ENCODE data around the gene NPFF. TPM values are rescaled to one million over a fixed set of nuclear protein-coding genes. Genes with fewer than 3 reads are reported as not detected.

Gene NPFF
- total and polyA plus RNA-seq, 4 donors, result 0.45 TPM; not detected in 3

GRCh38 chr12:53500776-53501614, 6.3 kb downstream of the NPFF start, which contains the start of gene TARBP2:
Gene TARBP2, plus strand, starts transcription at chr12:53501283. Its CDS starts 126 bp downstream, at chr12:53501409.
- H3K27me3 ChIP-seq (ENCODE audit: control insufficient read depth in 3 of 3, insufficient read depth in 3 of 3, low read length in 2 of 3), result no peaks in the 10 kb centered on the region
- TF ChIP-seq, protein P1, sequence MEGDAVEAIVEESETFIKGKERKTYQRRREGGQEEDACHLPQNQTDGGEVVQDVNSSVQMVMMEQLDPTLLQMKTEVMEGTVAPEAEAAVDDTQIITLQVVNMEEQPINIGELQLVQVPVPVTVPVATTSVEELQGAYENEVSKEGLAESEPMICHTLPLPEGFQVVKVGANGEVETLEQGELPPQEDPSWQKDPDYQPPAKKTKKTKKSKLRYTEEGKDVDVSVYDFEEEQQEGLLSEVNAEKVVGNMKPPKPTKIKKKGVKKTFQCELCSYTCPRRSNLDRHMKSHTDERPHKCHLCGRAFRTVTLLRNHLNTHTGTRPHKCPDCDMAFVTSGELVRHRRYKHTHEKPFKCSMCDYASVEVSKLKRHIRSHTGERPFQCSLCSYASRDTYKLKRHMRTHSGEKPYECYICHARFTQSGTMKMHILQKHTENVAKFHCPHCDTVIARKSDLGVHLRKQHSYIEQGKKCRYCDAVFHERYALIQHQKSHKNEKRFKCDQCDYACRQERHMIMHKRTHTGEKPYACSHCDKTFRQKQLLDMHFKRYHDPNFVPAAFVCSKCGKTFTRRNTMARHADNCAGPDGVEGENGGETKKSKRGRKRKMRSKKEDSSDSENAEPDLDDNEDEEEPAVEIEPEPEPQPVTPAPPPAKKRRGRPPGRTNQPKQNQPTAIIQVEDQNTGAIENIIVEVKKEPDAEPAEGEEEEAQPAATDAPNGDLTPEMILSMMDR (IDR thresholded peaks at IDR 0.05; ENCODE audit: control extremely low read depth, extremely low read depth), result no peak
- peak within 1 kb of the TSS; percentile 63 for H3K4me3 ChIP-seq
- H3K36me3 ChIP-seq (ENCODE audit: control insufficient read depth in 4 of 4, insufficient read depth in 4 of 4, low read length in 4 of 4), result peaks cover 0 to 17% (median 8%) of the 10 kb centered on the region in 4 donors
- no peaks in the 10 kb centered on the region for H3K9me3 ChIP-seq (ENCODE audit: control insufficient read depth in 4 of 4, insufficient read depth in 3 of 4, low read length in 3 of 4)
- peaks cover 5 to 50% (median 19%) of the 10 kb centered on the region in 5 donors for H3K4me1 ChIP-seq (ENCODE audit: control insufficient read depth in 5 of 5, insufficient read depth in 5 of 5, low read length in 5 of 5)
- 0% methylated on average over 70 to 74 of the region's 74 CpGs for WGBS, 2 donors
- peak within 1 kb of the TSS; percentile 88 to 98 for H3K9ac ChIP-seq (ENCODE audit: insufficient read depth in 1 of 2, low read length in 2 of 2)
- ATAC-seq (ENCODE audit: insufficient read depth, low FRiP score) (peak; percentile 89), DNase-seq (peak; percentile 99 to 100 (median 100))
- H3K27ac ChIP-seq (ENCODE audit: low read depth in 1 of 2, low read length in 1 of 2), result peak within 1 kb of the TSS; percentile 97 to 99

GRCh38 chr12:53500142-53500775, 7.0 kb downstream of the NPFF start:
- H3K27me3 ChIP-seq (ENCODE audit: control insufficient read depth in 3 of 3, insufficient read depth in 3 of 3, low read length in 2 of 3), result no peaks in the 10 kb centered on the region
- H3K36me3 ChIP-seq (ENCODE audit: control insufficient read depth in 4 of 4, insufficient read depth in 4 of 4, low read length in 4 of 4), result peaks cover 0 to 10% (median 5%) of the 10 kb centered on the region in 4 donors
- ATAC-seq (ENCODE audit: insufficient read depth, low FRiP score) (no peak), DNase-seq (peak; percentile 75 to 91 (median 91))
- H3K4me1 ChIP-seq (ENCODE audit: control insufficient read depth in 5 of 5, insufficient read depth in 5 of 5, low read length in 5 of 5), result peaks cover 5 to 56% (median 24%) of the 10 kb centered on the region in 5 donors
- peak overlapping the region; percentile 97 to 99 for H3K27ac ChIP-seq (ENCODE audit: low read depth in 1 of 2, low read length in 1 of 2)
- TF ChIP-seq, protein P1 (IDR thresholded peaks at IDR 0.05; ENCODE audit: control extremely low read depth, extremely low read depth), result no peak
- 1% methylated on average over 17 of the region's 17 CpGs for WGBS, 2 donors
- peak overlapping the region; percentile 55 for H3K4me3 ChIP-seq
- H3K9ac ChIP-seq (ENCODE audit: insufficient read depth in 1 of 2, low read length in 2 of 2), result peak overlapping the region; percentile 88 to 98
- H3K9me3 ChIP-seq (ENCODE audit: control insufficient read depth in 4 of 4, insufficient read depth in 3 of 4, low read length in 3 of 4), result no peaks in the 10 kb centered on the region

- 0 to 1% methylated on average over 43 to 51 of the region's 51 CpGs for WGBS, 2 donors
- Histone ChIP-seq H3K27me3 (ENCODE audit: control insufficient read depth in 3 of 3, insufficient read depth in 3 of 3, low read length in 2 of 3) (no peaks in the 10 kb centered on the region), H3K4me1 (ENCODE audit: control insufficient read depth in 5 of 5, insufficient read depth in 5 of 5, low read length in 5 of 5) (peaks cover 5 to 56% (median 24%) of the 10 kb centered on the region in 5 donors), H3K9me3 (ENCODE audit: control insufficient read depth in 4 of 4, insufficient read depth in 3 of 4, low read length in 3 of 4) (no peaks in the 10 kb centered on the region), H3K9ac (ENCODE audit: insufficient read depth in 1 of 2, low read length in 2 of 2) (peak within 1 kb of the TSS; percentile 88 to 98), H3K27ac (ENCODE audit: low read depth in 1 of 2, low read length in 1 of 2) (peak within 1 kb of the TSS; percentile 97 to 99), H3K36me3 (ENCODE audit: control insufficient read depth in 4 of 4, insufficient read depth in 4 of 4, low read length in 4 of 4) (peaks cover 0 to 5% (median 1%) of the 10 kb centered on the region in 4 donors), H3K4me3 (peak within 1 kb of the TSS; percentile 55)
- ATAC-seq (ENCODE audit: insufficient read depth, low FRiP score) (no peak), DNase-seq (peak; percentile 71 to 81 (median 78))
- TF ChIP-seq, protein P1 (IDR thresholded peaks at IDR 0.05; ENCODE audit: control extremely low read depth, extremely low read depth), result no peak
Observed at GRCh38 chr12:53499266-53500141, 7.8 kb downstream of the NPFF start, which contains the start of gene MAP3K12. Gene MAP3K12, minus strand, starts transcription at chr12:53499458. Its CDS starts 12,067 bp downstream, at chr12:53487391.
